Transverse colon (tissue), 4 donors: ENCODE measurements around the gene IL1RAPL1. TPM values are rescaled to one million over a fixed set of nuclear protein-coding genes. Genes with fewer than 3 reads are reported as not detected.

Experiments
- DNase-seq: peaks from one replicate; pipeline ENCODE4 v3.0.0-alpha.2; 2019
- H3K27ac ChIP-seq, 4 donors: fragments of 200-600 bp; sonication (generic); 2 replicates each; pipeline ENCODE4 v1.5.1; 2016 to 2018; ENCODE audit warnings: inconsistent platforms in 4 of 4
- H3K27me3 ChIP-seq: fragments of 200-600 bp; sonication (generic); 2 replicates; pipeline ENCODE4 v1.5.1; 2017; ENCODE audit warnings: inconsistent platforms
- H3K36me3 ChIP-seq, 4 donors: fragments of 200-600 bp; sonication (generic); 2 replicates each; pipeline ENCODE4 v1.5.1; 2017 to 2019; ENCODE audit warnings: inconsistent platforms in 4 of 4
- H3K4me1 ChIP-seq, 4 donors: fragments of 200-600 bp; sonication (generic); 2 replicates each; pipeline ENCODE4 v1.5.1; 2017 to 2020; ENCODE audit warnings: inconsistent platforms in 4 of 4
- H3K4me3 ChIP-seq, 4 donors: fragments of 200-600 bp; sonication (generic); 1 replicate in 1 of 4; 2 replicates in 3 of 4; pipeline versions ENCODE4 v1.5.1 to v1.6.1; 2017 to 2019; ENCODE audit warnings: inconsistent platforms in 4 of 4
- H3K9me3 ChIP-seq, 2 donors: fragments of 200-600 bp; sonication (generic); 2 replicates each; pipeline ENCODE4 v1.5.1; 2017 to 2019; ENCODE audit warnings: inconsistent platforms in 2 of 2
- EP300 ChIP-seq: sonication (generic); formaldehyde crosslinking; IDR thresholded peaks from one replicate; pipeline ENCODE4 v1.6.1; 2017; ENCODE audit warnings: antibody characterized with exemption, low read depth
- POLR2A ChIP-seq: fragments of 450-650 bp; IDR thresholded peaks from one replicate; pipeline ENCODE4 v1.6.1; 2016; ENCODE audit warnings: antibody characterized with exemption, mild to moderate bottlenecking, moderate library complexity
- POLR2AphosphoS5 ChIP-seq, 3 donors: sonication (generic); formaldehyde crosslinking; IDR thresholded peaks; one replicate each; pipeline ENCODE4 v1.6.1; 2016; ENCODE audit warnings: antibody characterized with exemption in 3 of 3
- WGBS, 2 donors: methylation state at CpG; one replicate each; pipeline ENCODE4 v1.1.5; 2018; ENCODE audit warnings: low coverage in 1 of 2; 5-methylcytosine and 5-hydroxymethylcytosine counted together
- in situ Hi-C, 4 donors: fragments of 200-750 bp; cut with MboI; loops; one replicate each; pipeline versions ENCODE4 v1.15.0 to v1.15.1; 2017; ENCODE audit warnings: low sequenced_read_pairs in 3 of 4, low pct_ligation_motif_present in 1 of 4, low pct_unique_long_range_greater_than_20kb in 1 of 4
- intact Hi-C: fragments of 100-400 bp; cut with DNase I; formaldehyde crosslinking; loops from one replicate; pipeline ENCODE4 v1.15.1; 2023; ENCODE audit warnings: low total_unique reads
- total RNA-seq, 4 donors: library from RNA; depleted of rRNA; stranded (reverse); fragments of >200 nt; gene quantifications; one replicate each; pipeline ENCODE4 v1.1.0, GENCODE V29; 2016
- TF ChIP-seq, protein P1 (sequence below), 5 experiments: fragments of 200-600 bp in 3 of 5; fragments of 450-650 bp in 2 of 5; sonication (generic) in 3 of 5; IDR thresholded peaks; 1 replicate in 2 of 5; 2 replicates in 3 of 5; pipeline ENCODE4 v1.5.1; 2016 to 2017; ENCODE audit warnings: antibody characterized with exemption in 5 of 5, inconsistent platforms in 3 of 5, mild to moderate bottlenecking in 2 of 5, moderate library complexity in 1 of 5

IL1RAPL1 gene
- total RNA-seq, 4 donors from 2014 or later = 0.14 to 0.32 (median 0.20) TPM; not detected in 1

DNA sequence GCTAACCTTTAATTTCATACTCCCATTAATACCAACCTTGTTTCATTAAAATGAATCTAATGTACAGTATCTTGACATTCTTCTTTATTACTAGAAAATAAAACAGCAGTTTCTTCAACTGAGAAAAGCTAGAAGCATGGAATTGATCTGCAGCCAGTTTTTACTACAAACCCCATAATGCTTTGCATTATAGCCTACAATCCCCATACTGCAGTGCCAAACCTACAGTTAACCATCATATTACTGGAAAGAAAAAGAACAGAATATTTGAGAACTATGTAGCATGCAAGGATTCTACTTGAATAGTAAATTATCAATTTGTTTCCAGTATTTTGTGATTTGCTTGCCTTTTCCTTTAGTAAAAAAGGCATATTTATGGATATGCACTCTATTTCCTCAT, 3.2 kb upstream of the IL1RAPL1 start:
- Histone ChIP-seq H3K27me3 (no peaks in the 10 kb centered on the region), H3K4me1 (no peaks in the 10 kb centered on the region), H3K36me3 (no peaks in the 10 kb centered on the region), H3K4me3 (no peak overlapping the region), H3K27ac (no peak overlapping the region), H3K9me3 (no peaks in the 10 kb centered on the region)
- intact Hi-C loops = no loop called here
- no peak for DNase-seq
- no peak for TF ChIP-seq POLR2AphosphoS5 (IDR thresholded peaks at IDR 0.05)
- TF ChIP-seq EP300 = no peak
- TF ChIP-seq, protein P1, sequence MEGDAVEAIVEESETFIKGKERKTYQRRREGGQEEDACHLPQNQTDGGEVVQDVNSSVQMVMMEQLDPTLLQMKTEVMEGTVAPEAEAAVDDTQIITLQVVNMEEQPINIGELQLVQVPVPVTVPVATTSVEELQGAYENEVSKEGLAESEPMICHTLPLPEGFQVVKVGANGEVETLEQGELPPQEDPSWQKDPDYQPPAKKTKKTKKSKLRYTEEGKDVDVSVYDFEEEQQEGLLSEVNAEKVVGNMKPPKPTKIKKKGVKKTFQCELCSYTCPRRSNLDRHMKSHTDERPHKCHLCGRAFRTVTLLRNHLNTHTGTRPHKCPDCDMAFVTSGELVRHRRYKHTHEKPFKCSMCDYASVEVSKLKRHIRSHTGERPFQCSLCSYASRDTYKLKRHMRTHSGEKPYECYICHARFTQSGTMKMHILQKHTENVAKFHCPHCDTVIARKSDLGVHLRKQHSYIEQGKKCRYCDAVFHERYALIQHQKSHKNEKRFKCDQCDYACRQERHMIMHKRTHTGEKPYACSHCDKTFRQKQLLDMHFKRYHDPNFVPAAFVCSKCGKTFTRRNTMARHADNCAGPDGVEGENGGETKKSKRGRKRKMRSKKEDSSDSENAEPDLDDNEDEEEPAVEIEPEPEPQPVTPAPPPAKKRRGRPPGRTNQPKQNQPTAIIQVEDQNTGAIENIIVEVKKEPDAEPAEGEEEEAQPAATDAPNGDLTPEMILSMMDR (IDR thresholded peaks at IDR 0.05) = no peak
- no peak for TF ChIP-seq POLR2A
- in situ Hi-C loops = no loop called here

DNA sequence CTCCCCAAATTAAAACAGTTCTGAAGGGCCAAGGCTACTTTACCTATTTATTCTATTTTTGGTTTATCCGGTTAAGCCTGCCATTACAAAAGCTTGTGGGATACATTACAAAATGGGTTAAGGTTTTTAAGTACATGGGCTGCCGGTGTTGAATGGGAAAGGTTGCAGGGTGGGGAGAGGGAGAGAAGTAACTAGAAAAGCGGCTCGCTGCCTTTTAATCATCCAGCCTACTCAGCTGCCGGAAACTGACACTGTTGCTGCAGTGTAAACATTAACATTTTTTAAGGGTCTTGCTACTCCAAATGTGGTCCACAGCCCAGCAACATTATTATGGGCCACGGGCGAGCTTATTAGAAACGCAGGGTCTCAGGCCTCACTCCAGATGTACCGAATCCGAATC, 1.5 kb upstream of the IL1RAPL1 start:
- no peak for DNase-seq
- TF ChIP-seq EP300 = no peak
- TF ChIP-seq, protein P1 (IDR thresholded peaks at IDR 0.05) = no peak
- TF ChIP-seq POLR2AphosphoS5 (IDR thresholded peaks at IDR 0.05) = no peak
- TF ChIP-seq POLR2A = no peak
- intact Hi-C loops (no loop called here), in situ Hi-C loops (no loop called here)
- Histone ChIP-seq H3K27ac (no peak overlapping the region), H3K9me3 (no peaks in the 10 kb centered on the region), H3K4me1 (no peaks in the 10 kb centered on the region), H3K36me3 (no peaks in the 10 kb centered on the region), H3K4me3 (peak overlapping the region in 1 of 4 donors; percentile 36), H3K27me3 (no peaks in the 10 kb centered on the region)
- 40 to 48% methylated on average over 1 to 10 of the region's 10 CpGs for WGBS, 2 donors

DNA sequence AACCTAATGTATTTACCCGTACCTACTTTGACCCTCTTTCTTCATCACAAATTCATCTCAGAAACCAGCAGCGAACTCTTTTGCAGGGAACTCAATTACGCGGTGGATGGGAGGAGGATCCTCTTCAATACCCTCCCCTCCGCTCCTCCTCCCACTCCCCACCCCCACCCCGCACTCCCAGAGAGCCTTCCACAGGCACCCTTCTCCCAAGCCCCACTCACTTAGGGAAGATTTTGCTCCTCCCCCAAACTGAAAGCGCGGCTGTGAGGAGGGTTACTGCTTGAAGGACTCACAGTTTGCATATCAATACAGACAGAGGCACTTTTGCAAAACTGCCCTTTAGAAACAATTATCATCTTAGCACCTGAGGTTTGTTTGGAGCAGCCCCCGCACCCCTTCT, 960 bp upstream of the IL1RAPL1 start:
- intact Hi-C loops = no loop called here
- H3K36me3 ChIP-seq = no peaks in the 10 kb centered on the region
- TF ChIP-seq POLR2A (no peak), EP300 (no peak), POLR2AphosphoS5 (IDR thresholded peaks at IDR 0.05) (no peak)
- TF ChIP-seq, protein P1 (IDR thresholded peaks at IDR 0.05) = no peak
- in situ Hi-C loops = no loop called here
- peak; percentile 10 for DNase-seq
- H3K27ac ChIP-seq = peak overlapping the region; percentile 26 to 55 (median 40)
- H3K9me3 ChIP-seq = no peaks in the 10 kb centered on the region
- no peaks in the 10 kb centered on the region for H3K27me3 ChIP-seq
- WGBS, 2 donors = 39% methylated on average over 9 of the region's 9 CpGs; no CpG with 5 or more reads in 1 of the 2 donors
- H3K4me3 ChIP-seq = peak overlapping the region in 2 of 4 donors; percentile 16 to 36
- H3K4me1 ChIP-seq = no peaks in the 10 kb centered on the region

DNA sequence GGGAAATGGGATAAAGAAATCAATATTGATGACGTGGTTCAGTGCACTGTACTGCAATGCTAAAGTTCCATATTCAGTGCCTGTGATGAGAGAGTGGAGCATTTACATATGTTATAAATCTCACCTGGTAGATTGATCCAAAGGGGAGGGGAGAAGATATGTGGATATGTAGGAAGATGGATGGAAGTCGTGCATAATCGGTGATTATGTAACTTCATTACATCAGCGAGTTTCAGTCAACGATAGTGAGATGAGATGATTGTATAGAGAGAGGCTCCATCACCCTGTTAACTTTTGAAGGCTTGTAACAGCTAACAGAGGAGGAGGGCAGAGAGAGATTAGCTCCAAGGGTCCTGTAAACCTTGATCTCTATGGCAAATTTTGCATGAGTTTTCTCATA, 1.8 kb downstream of the IL1RAPL1 start:
- intact Hi-C loops = no loop called here
- peak overlapping the region in 1 of 4 donors; percentile 8 for H3K27ac ChIP-seq

More for the DNA sequence above, 1.8 kb downstream of the IL1RAPL1 start:
- H3K27me3 ChIP-seq = no peaks in the 10 kb centered on the region
- H3K36me3 ChIP-seq = no peaks in the 10 kb centered on the region
- TF ChIP-seq POLR2A (no peak), EP300 (no peak), POLR2AphosphoS5 (IDR thresholded peaks at IDR 0.05) (no peak)
- TF ChIP-seq, protein P1 (IDR thresholded peaks at IDR 0.05) = no peak
- WGBS, 2 donors = 59% methylated on average over 5 of the region's 5 CpGs; no CpG with 5 or more reads in 1 of the 2 donors
- no peak for DNase-seq
- H3K9me3 ChIP-seq = no peaks in the 10 kb centered on the region
- peak overlapping the region in 2 of 4 donors; percentile 6 to 16 for H3K4me3 ChIP-seq
- no peaks in the 10 kb centered on the region for H3K4me1 ChIP-seq
- in situ Hi-C loops = no loop called here
